AML-193 (cell line): ENCODE results near the gene P2RY8.
"Not testable (repeated sequence)": the region's sequence is repeated elsewhere in the genome, so short reads cannot be mapped to it uniquely, and the experiment has no call there.

Source experiments
- DNase-seq, 2 experiments: peaks; one replicate each; lab custom pipeline; 2025; lab: John Stamatoyannopoulos, UW

Gene P2RY8

GRCh38 chrX:1518512-1518911, 18.5 kb downstream of the P2RY8 start:
- DNase-seq = no peak

GRCh38 chrX:1516596-1517104, 20.3 kb downstream of the P2RY8 start:
- no peak for DNase-seq

- no peak for DNase-seq
Observed at GRCh38 chrX:1511829-1512228, 25.2 kb downstream of the P2RY8 start.

GRCh38 chrX:1511150-1511549, 25.8 kb downstream of the P2RY8 start:
- DNase-seq = no peak

GRCh38 chrX:1507511-1508463, 29.2 kb downstream of the P2RY8 start:
- DNase-seq = no peak

GRCh38 chrX:1506916-1507315, 30.1 kb downstream of the P2RY8 start:
- DNase-seq = no peak

GRCh38 chrX:1502853-1503252, 34.1 kb downstream of the P2RY8 start:
- no peak for DNase-seq

- DNase-seq = no peak
Observed at GRCh38 chrX:1502241-1502640, 34.7 kb downstream of the P2RY8 start.

GRCh38 chrX:1500701-1501624, 36.0 kb downstream of the P2RY8 start:
- DNase-seq = no peak

- no peak for DNase-seq
Observed at GRCh38 chrX:1496076-1496475, 40.9 kb downstream of the P2RY8 start.

- DNase-seq = peak; percentile 20 to 34
Observed at GRCh38 chrX:1493877-1494510, 43.0 kb downstream of the P2RY8 start.

- no peak for DNase-seq
Observed at GRCh38 chrX:1493412-1493811, 43.6 kb downstream of the P2RY8 start.

- no peak for DNase-seq
Observed at GRCh38 chrX:1492421-1493012, 44.5 kb downstream of the P2RY8 start.

GRCh38 chrX:1491851-1492349, 45.1 kb downstream of the P2RY8 start:
- no peak for DNase-seq

- DNase-seq = not testable (repeated sequence)
Observed at GRCh38 chrX:1491248-1491647, 45.7 kb downstream of the P2RY8 start.

GRCh38 chrX:1490723-1491122, 46.3 kb downstream of the P2RY8 start:
- not testable (repeated sequence) for DNase-seq

- not testable (repeated sequence) for DNase-seq
Observed at GRCh38 chrX:1489354-1489753, 47.6 kb downstream of the P2RY8 start.

- DNase-seq = no peak
Observed at GRCh38 chrX:1488745-1489144, 48.2 kb downstream of the P2RY8 start.

- DNase-seq = no peak
Observed at GRCh38 chrX:1488141-1488540, 48.8 kb downstream of the P2RY8 start.

GRCh38 chrX:1487401-1487800, 49.6 kb downstream of the P2RY8 start:
- no peak for DNase-seq

GRCh38 chrX:1486749-1487361, 50.1 kb downstream of the P2RY8 start:
- no peak for DNase-seq
